Omental fat pad (tissue), 4 donors: ENCODE data around the gene CACNA2D3. TPM values are rescaled to one million over a fixed set of nuclear protein-coding genes. Genes with fewer than 3 reads are reported as not detected.

ENCODE experiments used
- ATAC-seq: fragments of 150-250 bp; one replicate; pipeline ENCODE4 v1.9.1; 2016; ENCODE audit warnings: mild to moderate bottlenecking, moderate library complexity; ENCODE audit not compliant: low FRiP score
- DNase-seq: peaks from one replicate; pipeline ENCODE4 v3.0.0-alpha.2; 2019; ENCODE audit warnings: low spot score
- CTCF ChIP-seq, 3 donors: fragments of 450-650 bp; IDR thresholded peaks; one replicate each; pipeline ENCODE4 v1.5.1; 2016 to 2017; ENCODE audit warnings: antibody characterized with exemption in 3 of 3, mild to moderate bottlenecking in 3 of 3, moderate library complexity in 2 of 3
- total RNA-seq, 4 donors: library from RNA; depleted of rRNA; stranded (reverse); fragments of >200 nt; gene quantifications; one replicate each; pipeline ENCODE4 v1.1.0, GENCODE V29; 2016

The CACNA2D3 gene
- total RNA-seq, 4 donors from 2014 or later: 2.6 to 6.1 (median 4.5) TPM

- no peak for TF ChIP-seq CTCF (IDR thresholded peaks at IDR 0.05)
- no peak for DNase-seq
- ATAC-seq: no peak
Observed at GRCh38 chr3:54211097-54211496, 88.7 kb downstream of the CACNA2D3 start.

- no peak for TF ChIP-seq CTCF (IDR thresholded peaks at IDR 0.05)
- ATAC-seq (no peak), DNase-seq (no peak)
Observed at GRCh38 chr3:54212723-54213122, 90.4 kb downstream of the CACNA2D3 start.

- ATAC-seq (no peak), DNase-seq (no peak)
- no peak for TF ChIP-seq CTCF (IDR thresholded peaks at IDR 0.05)
Observed at GRCh38 chr3:54213907-54214306, 91.6 kb downstream of the CACNA2D3 start.

- ATAC-seq (no peak), DNase-seq (no peak)
- no peak for TF ChIP-seq CTCF (IDR thresholded peaks at IDR 0.05)
Observed at GRCh38 chr3:54214845-54215244, 92.5 kb downstream of the CACNA2D3 start.

- TF ChIP-seq CTCF (IDR thresholded peaks at IDR 0.05): no peak
- DNase-seq (no peak), ATAC-seq (no peak)
Observed at GRCh38 chr3:54215521-54215920, 93.2 kb downstream of the CACNA2D3 start.

- no peak for TF ChIP-seq CTCF (IDR thresholded peaks at IDR 0.05)
- DNase-seq (no peak), ATAC-seq (no peak)
Observed at GRCh38 chr3:54217828-54218227, 95.5 kb downstream of the CACNA2D3 start.

- ATAC-seq (no peak), DNase-seq (no peak)
- no peak for TF ChIP-seq CTCF (IDR thresholded peaks at IDR 0.05)
Observed at GRCh38 chr3:54222316-54222715, 100.0 kb downstream of the CACNA2D3 start.
